Lung (tissue), 12 donors: ENCODE data around the gene GSPT1. TPM values are rescaled to one million over a fixed set of nuclear protein-coding genes. Genes with fewer than 3 reads are reported as not detected.

Experiments used
- ATAC-seq: fragments of 200-7000 bp; cut with Tn5 transposase; one replicate; pipeline ENCODE4 v1.9.1; 2020; ENCODE audit warnings: moderate number of reproducible peaks; ENCODE audit not compliant: insufficient read depth, low FRiP score
- DNase-seq, 3 donors: peaks; one replicate each; pipeline ENCODE4 v3.0.0-alpha.2; 2013 to 2017
- H3K27ac ChIP-seq, 2 donors: one replicate each; pipeline ENCODE4 v1.5.1; 2013; ENCODE audit warnings: mild to moderate bottlenecking in 2 of 2, moderate library complexity in 2 of 2, control low read depth in 1 of 2, inconsistent platforms in 1 of 2, low read depth in 1 of 2, low read length in 1 of 2
- H3K27me3 ChIP-seq, 3 donors: one replicate each; pipeline ENCODE4 v1.5.1; 2013; ENCODE audit warnings: low read length in 2 of 3; ENCODE audit not compliant: control insufficient read depth in 3 of 3, insufficient read depth in 3 of 3
- H3K36me3 ChIP-seq, 4 donors: one replicate each; pipeline ENCODE4 v1.5.1; 2013; ENCODE audit warnings: low read length in 4 of 4, mild to moderate bottlenecking in 1 of 4, moderate library complexity in 1 of 4; ENCODE audit not compliant: control insufficient read depth in 4 of 4, insufficient read depth in 4 of 4
- H3K4me1 ChIP-seq, 5 donors: one replicate each; pipeline ENCODE4 v1.5.1; 2013; ENCODE audit warnings: low read length in 5 of 5, mild to moderate bottlenecking in 2 of 5, moderate library complexity in 1 of 5; ENCODE audit not compliant: control insufficient read depth in 5 of 5, insufficient read depth in 5 of 5
- H3K4me3 ChIP-seq: one replicate; pipeline ENCODE4 v1.5.1; 2013; ENCODE audit warnings: mild to moderate bottlenecking, control low read depth, moderate library complexity
- H3K9ac ChIP-seq, 2 donors: one replicate each; pipeline ENCODE4 v1.5.1; 2013; ENCODE audit warnings: low read length in 2 of 2, control low read depth in 1 of 2; ENCODE audit not compliant: insufficient read depth in 1 of 2
- H3K9me3 ChIP-seq, 4 donors: one replicate each; pipeline ENCODE4 v1.5.1; 2013; ENCODE audit warnings: low read length in 3 of 4, mild to moderate bottlenecking in 1 of 4, moderate library complexity in 1 of 4; ENCODE audit not compliant: control insufficient read depth in 4 of 4, insufficient read depth in 3 of 4
- WGBS, 2 donors: extraction: QIAGEN DNeasy Blood & Tissue Kit; methylation state at CpG; one replicate each; pipeline ENCODE4 v1.1.7; 2013; 5-methylcytosine and 5-hydroxymethylcytosine counted together
- polyA plus RNA-seq, 2 donors: library from polyadenylated mRNA; stranded (reverse); fragments of 200-250 nt; gene quantifications; one replicate each; pipeline ENCODE4 v1.2.1, GENCODE V29; 2013
- total RNA-seq, 2 donors: library from RNA; depleted of rRNA in 1 of 2; stranded (reverse); fragments of >200 nt in 1 of 2; gene quantifications; one replicate each; pipeline ENCODE4 v1.2.1, GENCODE V29; 2014 to 2021
- TF ChIP-seq, protein P1 (sequence below): IDR thresholded peaks from 2 replicates; pipeline ENCODE4 v1.5.1; 2012; ENCODE audit warnings: mild to moderate bottlenecking; ENCODE audit errors: control extremely low read depth, extremely low read depth
- donor health status: control.
- donor health status: control.
- donor health status: Bipolar disorder and iron deficiency.
- donor health status: healthy.
- donor health status: DM: yes; HTN: yes; CAD: no.

GSPT1 gene
- total and polyA plus RNA-seq, 4 donors: 27.2 to 116 (median 83.6) TPM

DNA sequence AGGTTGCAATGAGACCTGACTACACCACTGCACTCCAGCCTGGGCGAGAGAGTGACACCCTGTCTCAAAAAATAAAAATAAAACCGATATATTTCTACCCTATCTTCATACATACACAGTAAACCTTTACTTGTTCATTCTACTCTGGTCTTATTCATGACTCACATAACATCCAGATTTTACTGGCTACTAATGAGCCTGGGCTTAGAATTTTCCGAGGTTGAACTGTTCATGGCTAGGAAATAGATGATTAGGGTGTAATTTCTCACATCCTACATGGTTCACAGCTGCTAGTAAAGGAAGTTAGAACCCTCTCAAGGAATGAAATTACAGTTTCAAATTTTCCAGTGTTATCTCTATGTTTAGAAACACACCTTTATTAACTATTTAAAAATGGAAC is 14.7 kb downstream of the GSPT1 start:
- Histone ChIP-seq H3K9me3 (no peaks in the 10 kb centered on the region), H3K9ac (no peak overlapping the region), H3K27me3 (no peaks in the 10 kb centered on the region), H3K4me3 (no peak overlapping the region), H3K4me1 (peaks cover 0 to 10% (median 0%) of the 10 kb centered on the region in 5 donors), H3K36me3 (peaks cover 3 to 6% (median 3%) of the 10 kb centered on the region in 4 donors), H3K27ac (no peak overlapping the region)
- TF ChIP-seq, protein P1, sequence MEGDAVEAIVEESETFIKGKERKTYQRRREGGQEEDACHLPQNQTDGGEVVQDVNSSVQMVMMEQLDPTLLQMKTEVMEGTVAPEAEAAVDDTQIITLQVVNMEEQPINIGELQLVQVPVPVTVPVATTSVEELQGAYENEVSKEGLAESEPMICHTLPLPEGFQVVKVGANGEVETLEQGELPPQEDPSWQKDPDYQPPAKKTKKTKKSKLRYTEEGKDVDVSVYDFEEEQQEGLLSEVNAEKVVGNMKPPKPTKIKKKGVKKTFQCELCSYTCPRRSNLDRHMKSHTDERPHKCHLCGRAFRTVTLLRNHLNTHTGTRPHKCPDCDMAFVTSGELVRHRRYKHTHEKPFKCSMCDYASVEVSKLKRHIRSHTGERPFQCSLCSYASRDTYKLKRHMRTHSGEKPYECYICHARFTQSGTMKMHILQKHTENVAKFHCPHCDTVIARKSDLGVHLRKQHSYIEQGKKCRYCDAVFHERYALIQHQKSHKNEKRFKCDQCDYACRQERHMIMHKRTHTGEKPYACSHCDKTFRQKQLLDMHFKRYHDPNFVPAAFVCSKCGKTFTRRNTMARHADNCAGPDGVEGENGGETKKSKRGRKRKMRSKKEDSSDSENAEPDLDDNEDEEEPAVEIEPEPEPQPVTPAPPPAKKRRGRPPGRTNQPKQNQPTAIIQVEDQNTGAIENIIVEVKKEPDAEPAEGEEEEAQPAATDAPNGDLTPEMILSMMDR: no peak
- 78 to 87% methylated on average over 3 of the region's 3 CpGs for WGBS, 2 donors
- DNase-seq: no peak
- no peak for ATAC-seq

DNA sequence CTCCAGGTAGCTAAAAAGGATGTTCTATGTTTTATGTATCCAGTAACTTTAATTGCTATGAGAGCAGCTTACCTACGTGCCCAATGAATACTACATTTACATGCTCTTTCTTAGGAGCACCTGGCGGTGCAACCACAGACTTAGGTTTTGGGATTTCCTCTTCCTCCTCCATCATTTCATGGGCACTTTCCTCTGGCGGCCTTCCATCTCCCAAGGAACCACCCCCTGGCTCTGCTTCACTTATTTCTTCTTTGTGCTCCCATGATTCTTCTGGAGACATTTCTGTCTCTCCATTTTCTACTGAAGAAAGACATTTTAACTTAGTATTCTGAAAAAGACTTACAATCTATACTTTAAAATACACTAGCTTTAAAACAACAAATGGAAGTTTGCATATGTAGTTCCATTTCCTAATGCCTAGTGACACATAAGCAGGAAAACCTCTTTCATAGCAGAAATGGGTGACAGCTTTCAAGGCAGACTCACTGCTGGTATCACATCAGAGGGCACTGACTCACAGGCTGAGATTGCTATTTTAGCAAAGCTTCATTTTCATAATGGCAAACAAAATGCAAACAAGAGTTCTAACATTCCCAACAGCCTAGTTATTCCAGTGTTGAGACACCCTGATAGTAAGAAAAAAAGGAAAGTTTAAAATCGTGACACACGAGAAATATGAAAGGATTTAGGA is 19.1 kb downstream of the GSPT1 start:
- H3K27ac ChIP-seq: no peak overlapping the region

DNA sequence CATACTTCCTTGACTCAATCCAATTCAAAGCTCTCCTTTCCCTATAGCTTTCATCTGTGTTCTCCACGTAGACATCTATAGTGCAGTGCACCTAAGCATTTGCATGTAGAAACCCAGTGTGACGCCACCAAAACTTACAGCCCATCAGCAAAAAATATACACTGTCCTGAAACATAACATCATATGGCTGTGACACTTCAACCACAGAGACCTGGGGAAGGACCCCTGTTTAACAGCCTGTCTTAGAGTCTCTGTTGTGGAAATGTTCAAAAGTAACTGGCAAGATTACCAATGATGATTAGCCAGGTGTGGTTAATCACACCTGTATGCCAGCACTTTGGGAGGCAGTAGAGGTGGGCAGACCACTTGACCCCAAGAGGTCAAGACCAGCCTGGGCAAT is 22.2 kb downstream of the GSPT1 start:
- Histone ChIP-seq H3K27ac (no peak overlapping the region), H3K27me3 (no peaks in the 10 kb centered on the region), H3K9me3 (no peaks in the 10 kb centered on the region), H3K9ac (no peak overlapping the region), H3K36me3 (peaks cover 15 to 27% (median 17%) of the 10 kb centered on the region in 4 donors), H3K4me1 (peaks cover 0 to 2% (median 0%) of the 10 kb centered on the region in 5 donors), H3K4me3 (no peak overlapping the region)
- WGBS, 2 donors: 90 to 93% methylated on average over 2 of the region's 2 CpGs
- TF ChIP-seq, protein P1: no peak
- ATAC-seq (no peak), DNase-seq (no peak)

More for the DNA sequence above, 19.1 kb downstream of the GSPT1 start:
- H3K27me3 ChIP-seq: no peaks in the 10 kb centered on the region
- WGBS, 2 donors: 81 to 86% methylated on average over 5 of the region's 5 CpGs
- no peak overlapping the region for H3K9ac ChIP-seq
- peaks cover 11 to 15% (median 13%) of the 10 kb centered on the region in 4 donors for H3K36me3 ChIP-seq
- TF ChIP-seq, protein P1: no peak
- ATAC-seq: no peak
- no peak for DNase-seq
- peaks cover 0 to 10% (median 0%) of the 10 kb centered on the region in 5 donors for H3K4me1 ChIP-seq
- no peaks in the 10 kb centered on the region for H3K9me3 ChIP-seq
- H3K4me3 ChIP-seq: no peak overlapping the region
